Esophagus squamous epithelium (tissue), 4 donors: ENCODE measurements around the gene NKX2-2.

Experiments used
- CTCF ChIP-seq, 6 experiments: fragments of 450-650 bp in 4 of 6; fragments of 200-600 bp in 2 of 6; sonication (generic) in 2 of 6; IDR thresholded peaks; one replicate each; pipeline ENCODE4 v1.5.1; 2016 to 2019; ENCODE audit warnings: antibody characterized with exemption in 6 of 6, mild to moderate bottlenecking in 4 of 6, moderate library complexity in 4 of 6
- POLR2A ChIP-seq, 4 donors: fragments of 450-650 bp; IDR thresholded peaks; one replicate each; pipeline ENCODE4 v1.6.1; 2017; ENCODE audit warnings: antibody characterized with exemption in 4 of 4, mild to moderate bottlenecking in 4 of 4, moderate library complexity in 3 of 4

- TF ChIP-seq POLR2A (IDR thresholded peaks at IDR 0.05) (no peak), CTCF (IDR thresholded peaks at IDR 0.05) (no peak)
Observed at GRCh38 chr20:21523281-21523868, 9.5 kb upstream of the NKX2-2 start.
